Stimulated activated CD8-positive, alpha-beta memory T cell treated with anti-CD3 and anti-CD28 coated beads, Interleukin-12 subunit alpha, Interleukin-12 subunit beta, amount 100 ng/mL, for 24 hours (primary cell): Measurements from ENCODE around the gene MTMR10.
A peak's percentile ranks its signal among the peaks of the same experiment; 100 is the strongest.

Experiments used
- DNase-seq: peaks from one replicate; pipeline ENCODE4 v3.0.0-alpha.2; 2020; ENCODE audit errors: extremely low read depth

MTMR10 gene

GRCh38 chr15:30991255-30992235 is at the start of gene MTMR10:
MTMR10 (minus strand) TSS chr15:30991628; CDS start chr15:30991506, 122 bp downstream.
- peak; percentile 28 for DNase-seq

GRCh38 chr15:31040611-31041010 is 49.2 kb upstream of the MTMR10 start:
- DNase-seq = no peak

GRCh38 chr15:31039961-31040360 is 48.5 kb upstream of the MTMR10 start:
- DNase-seq = no peak

- DNase-seq = no peak
These were observed 46.5 kb upstream of the MTMR10 start for GRCh38 chr15:31037731-31038477.

GRCh38 chr15:31036783-31037182 is 45.4 kb upstream of the MTMR10 start:
- DNase-seq = no peak

- no peak for DNase-seq
These were observed 44.2 kb upstream of the MTMR10 start for GRCh38 chr15:31035610-31036009.

- no peak for DNase-seq
These were observed 42.7 kb upstream of the MTMR10 start for GRCh38 chr15:31034152-31034551.

GRCh38 chr15:31032961-31033371 is 41.5 kb upstream of the MTMR10 start:
- no peak for DNase-seq

GRCh38 chr15:31031471-31032067 is 40.1 kb upstream of the MTMR10 start:
- DNase-seq = no peak

GRCh38 chr15:31027910-31028578 is 36.6 kb upstream of the MTMR10 start:
- no peak for DNase-seq

- DNase-seq = no peak
These were observed 34.6 kb upstream of the MTMR10 start for GRCh38 chr15:31025996-31026395.

GRCh38 chr15:31024979-31025378 is 33.6 kb upstream of the MTMR10 start:
- DNase-seq = no peak

GRCh38 chr15:31024330-31024729 is 32.9 kb upstream of the MTMR10 start:
- DNase-seq = no peak

GRCh38 chr15:31023841-31024240 is 32.4 kb upstream of the MTMR10 start:
- DNase-seq = no peak

- no peak for DNase-seq
These were observed 29.7 kb upstream of the MTMR10 start for GRCh38 chr15:31021067-31021665.

- DNase-seq = no peak
These were observed 29.1 kb upstream of the MTMR10 start for GRCh38 chr15:31020542-31020941.

- no peak for DNase-seq
These were observed 28.6 kb upstream of the MTMR10 start for GRCh38 chr15:31019986-31020385.

GRCh38 chr15:31017311-31017710 is 25.9 kb upstream of the MTMR10 start:
- DNase-seq = no peak

GRCh38 chr15:31016446-31016915 is 25.1 kb upstream of the MTMR10 start:
- DNase-seq = no peak

- no peak for DNase-seq
These were observed 23.1 kb upstream of the MTMR10 start for GRCh38 chr15:31014608-31014925.

GRCh38 chr15:31013863-31014607 is 22.6 kb upstream of the MTMR10 start:
- DNase-seq = no peak
